Smooth muscle cell of trachea (primary cell): ENCODE data around the gene SAXO1. TPM values are rescaled to one million over a fixed set of nuclear protein-coding genes. Genes with fewer than 3 reads are reported as not detected.

Source experiments
- total RNA-seq: library from RNA; depleted of rRNA; stranded (reverse); fragments of >200 nt; gene quantifications from 2 replicates; pipeline ENCODE4 v1.2.1, GENCODE V29; 2014

Gene SAXO1, protein sequence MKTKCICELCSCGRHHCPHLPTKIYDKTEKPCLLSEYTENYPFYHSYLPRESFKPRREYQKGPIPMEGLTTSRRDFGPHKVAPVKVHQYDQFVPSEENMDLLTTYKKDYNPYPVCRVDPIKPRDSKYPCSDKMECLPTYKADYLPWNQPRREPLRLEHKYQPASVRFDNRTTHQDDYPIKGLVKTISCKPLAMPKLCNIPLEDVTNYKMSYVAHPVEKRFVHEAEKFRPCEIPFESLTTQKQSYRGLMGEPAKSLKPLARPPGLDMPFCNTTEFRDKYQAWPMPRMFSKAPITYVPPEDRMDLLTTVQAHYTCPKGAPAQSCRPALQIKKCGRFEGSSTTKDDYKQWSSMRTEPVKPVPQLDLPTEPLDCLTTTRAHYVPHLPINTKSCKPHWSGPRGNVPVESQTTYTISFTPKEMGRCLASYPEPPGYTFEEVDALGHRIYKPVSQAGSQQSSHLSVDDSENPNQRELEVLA
- under 0.01 and 0.17 TPM in 2 replicates for total RNA-seq

DNA sequence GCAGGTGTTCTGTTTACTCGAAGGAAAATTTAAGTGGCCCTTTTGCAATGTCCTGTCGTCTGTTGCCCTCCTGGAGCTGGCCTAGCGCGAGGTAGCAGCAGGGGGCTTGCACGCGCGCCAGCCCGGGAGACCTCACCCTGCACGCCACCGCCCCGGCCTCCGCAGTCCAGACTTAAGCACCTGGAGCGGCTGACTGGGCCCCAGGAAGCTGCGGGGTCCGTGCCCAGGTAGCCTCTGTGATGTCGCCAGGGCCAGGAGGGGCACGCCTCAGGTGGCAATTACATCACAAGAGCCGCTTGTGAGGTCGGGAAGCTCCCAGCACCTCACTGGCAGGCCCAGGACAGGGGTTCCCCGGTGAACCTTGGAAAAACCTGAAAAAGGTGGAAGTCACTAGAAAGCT lies at the start of gene SAXO1:
SAXO1 (minus strand) TSS at position 195 of the 400 bp plus-strand sequence. CDS start 301 bp downstream, outside the sequence.

DNA sequence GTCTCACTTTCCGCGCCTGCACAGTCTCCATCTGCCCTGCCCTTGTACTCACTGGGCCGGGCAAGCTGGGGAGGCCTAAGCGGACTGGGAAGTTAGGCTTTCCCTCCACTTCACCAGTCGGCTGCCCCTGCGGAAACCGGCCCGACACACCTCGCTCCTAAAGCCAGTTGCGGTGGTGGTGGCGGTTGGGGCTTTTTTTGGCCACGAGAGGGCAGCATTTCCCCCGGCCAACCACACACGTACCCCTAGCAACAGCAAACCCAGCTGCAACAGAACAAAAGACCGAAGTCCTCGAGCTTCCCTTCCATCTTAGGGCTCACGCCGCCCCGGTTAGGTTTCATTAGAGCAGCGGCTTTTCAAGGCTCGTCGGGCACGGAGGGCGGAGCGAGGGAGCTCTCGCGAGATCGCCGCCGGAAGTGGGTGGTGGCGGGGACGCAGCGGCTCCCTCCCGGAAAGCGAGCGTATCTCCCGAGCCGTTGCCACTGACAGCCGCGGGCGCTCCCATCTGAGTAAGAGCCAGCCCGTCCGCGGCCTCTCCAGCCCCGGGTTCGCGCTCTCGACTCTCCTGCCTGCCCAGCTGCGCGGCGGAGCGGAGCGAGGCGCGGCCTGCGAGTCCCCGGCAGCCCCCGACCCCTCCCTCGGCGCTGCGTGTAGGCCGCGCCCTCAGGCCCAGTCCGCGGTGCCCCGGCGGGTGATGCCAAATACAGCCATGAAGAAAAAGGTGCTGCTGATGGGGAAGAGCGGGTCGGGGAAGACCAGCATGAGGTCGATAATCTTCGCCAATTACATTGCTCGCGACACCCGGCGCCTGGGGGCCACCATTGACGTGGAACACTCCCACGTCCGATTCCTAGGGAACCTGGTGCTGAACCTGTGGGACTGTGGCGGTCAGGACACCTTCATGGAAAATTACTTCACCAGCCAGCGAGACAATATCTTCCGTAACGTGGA lies 16.2 kb upstream of the SAXO1 start, which contains the start of gene RRAGA:
RRAGA (plus strand) TSS at position 462 of the 951 bp plus-strand sequence; CDS start at position 695, 233 bp downstream.

Other genes starting within 250 kb of the SAXO1 start
- gene RRAGA, start 16.2 kb upstream of the SAXO1 start, total RNA-seq, result 65.5 and 72.4 TPM in 2 replicates
- gene HAUS6, start 69.7 kb upstream of the SAXO1 start, total RNA-seq, result 11.2 and 16.6 TPM in 2 replicates
- 201 and 616 TPM in 2 replicates for gene PLIN2, start 94.3 kb upstream of the SAXO1 start, total RNA-seq
- 96.6 and 103 TPM in 2 replicates for gene DENND4C, start 197.5 kb upstream of the SAXO1 start, total RNA-seq